ENCODE measurements around the gene RAET1G. TPM values are rescaled to one million over a fixed set of nuclear protein-coding genes. Genes with fewer than 3 reads are reported as not detected.

RAET1G gene
- total and polyA plus RNA-seq, 2 of the 13 experiments (the other 11 are each of a cell fraction or from before 2014, with no cell fraction given): not detected

- no TSS peak for BruUV-seq (replicated peaks)
- DNase-seq (ENCODE audit: low spot score): no peak
- intact Hi-C loops (cut with micrococcal nuclease; ENCODE audit: unreplicated experiment): no loop called here
- CTCF ChIA-PET (ENCODE audit: low intra/inter-chr PET ratio, low total read pairs): no interaction called here
- Histone ChIP-seq H3K4me3 (replicated peaks in 1 of 3; ENCODE audit: insufficient read depth in 1 of 3, low read depth in 2 of 3, low read length in 3 of 3) (no peak overlapping the region), H3K79me2 (ENCODE audit: insufficient read depth, low read length) (no peaks in the 10 kb centered on the region), H3K27me3 (ENCODE audit: control insufficient read depth in 1 of 2, insufficient read depth in 2 of 2, low read length in 2 of 2) (peaks cover 3 to 32% of the 10 kb centered on the region in 2 experiments; a peak in 4 of 5 replicates), H3K9ac (ENCODE audit: insufficient read depth, low read depth, low read length) (no peak overlapping the region), H3K9me3 (ENCODE audit: low read length) (peaks cover 11% of the 10 kb centered on the region), H3K4me2 (ENCODE audit: low read depth, low read length) (no peak overlapping the region), H3K36me3 (replicated peaks in 1 of 2; ENCODE audit: control insufficient read depth in 1 of 2, insufficient read depth in 2 of 2, low read length in 2 of 2) (no peaks in the 10 kb centered on the region), H4K20me1 (ENCODE audit: insufficient read depth, low read length) (no peaks in the 10 kb centered on the region), H2AFZ (ENCODE audit: low read length) (no peak overlapping the region), H3K27ac (ENCODE audit: extremely low read length, insufficient read depth, low read length) (no peak overlapping the region), H3K4me1 (ENCODE audit: insufficient read depth, low read length) (no peaks in the 10 kb centered on the region)
- WGBS (ENCODE audit: low lambda C conversion rate): 0% methylated on average over 2 of the region's 2 CpGs
- in situ Hi-C loops (cut with HindIII; ENCODE audit: extremely low pct_ligation_motif_present, low pct_unique_long_range_greater_than_20kb): no loop called here
- FAIRE-seq: no peak
- no peak for TF ChIP-seq ZNF33A (CRISPR knock-in tag; IDR thresholded peaks at IDR 0.05; ENCODE audit: borderline replicate concordance)
- no peak for TF ChIP-seq ZNF550 (CRISPR knock-in tag; IDR thresholded peaks at IDR 0.05; ENCODE audit: borderline replicate concordance)
- TF ChIP-seq SPEN (CRISPR knock-in tag; IDR thresholded peaks at IDR 0.05; ENCODE audit: low read depth): no peak
- no peak for TF ChIP-seq TEF (CRISPR knock-in tag; IDR thresholded peaks at IDR 0.05)
- TF ChIP-seq TP53 (CRISPR knock-in tag; conservative IDR thresholded peaks at IDR 0.05): no peak
- TF ChIP-seq ZNF772 (CRISPR knock-in tag; IDR thresholded peaks at IDR 0.05): no peak
- TF ChIP-seq MIER2 (CRISPR knock-in tag; IDR thresholded peaks at IDR 0.05): no peak
- TF ChIP-seq FOXK2 (IDR thresholded peaks at IDR 0.05): no peak
- TF ChIP-seq PRDM10 (CRISPR knock-in tag; IDR thresholded peaks at IDR 0.05; ENCODE audit: low read depth): no peak
- no peak for TF ChIP-seq HBP1 (CRISPR knock-in tag; IDR thresholded peaks at IDR 0.05; ENCODE audit: low read depth)
- no peak for TF ChIP-seq JUND (CRISPR knock-in tag; IDR thresholded peaks at IDR 0.05)
- no peak for TF ChIP-seq YEATS4 (CRISPR knock-in tag; IDR thresholded peaks at IDR 0.05; ENCODE audit: borderline replicate concordance)
- no peak for TF ChIP-seq NONO (IDR thresholded peaks at IDR 0.05)
- TF ChIP-seq NONO (CRISPR knock-in tag; conservative IDR thresholded peaks at IDR 0.05): no peak
- no peak for TF ChIP-seq ZNF549 (CRISPR knock-in tag; IDR thresholded peaks at IDR 0.05)
- no peak for TF ChIP-seq GMEB2 (CRISPR knock-in tag; IDR thresholded peaks at IDR 0.05; ENCODE audit: low read depth)
- no peak for TF ChIP-seq PHB2 (IDR thresholded peaks at IDR 0.05; ENCODE audit: partially characterized antibody)
- no peak for ATAC-seq
- POLR2A ChIA-PET: no interaction called here
Measured at GRCh38 chr6:149913085-149913484, 9.8 kb downstream of the RAET1G start.
